ENCODE results near the gene MFSD2A.
"Not testable (repeated sequence)": the region's sequence is repeated elsewhere in the genome, so short reads cannot be mapped to it uniquely, and the experiment has no call there.

Gene MFSD2A

GRCh38 chr1:39987869-39988268 lies 32.9 kb downstream of the MFSD2A start:
- Mint-ChIP-seq H3K27ac (no peak overlapping the region), H3K27me3 (peaks cover 4% of the 10 kb centered on the region), H3K36me3 (no peaks in the 10 kb centered on the region), H3K4me3 (no peak overlapping the region), H3K9me3 (no peaks in the 10 kb centered on the region), H3K4me1 (no peaks in the 10 kb centered on the region)
- DNase-seq: no peak
- CTCF ChIA-PET: no interaction called here

GRCh38 chr1:39988618-39989343 lies 33.8 kb downstream of the MFSD2A start:
- H3K4me1 Mint-ChIP-seq: no peaks in the 10 kb centered on the region
- no peak overlapping the region for H3K4me3 Mint-ChIP-seq
- DNase-seq: no peak
- H3K27ac Mint-ChIP-seq: no peak overlapping the region
- CTCF ChIA-PET: no interaction called here
- peaks cover 4% of the 10 kb centered on the region for H3K27me3 Mint-ChIP-seq
- no peaks in the 10 kb centered on the region for H3K9me3 Mint-ChIP-seq
- H3K36me3 Mint-ChIP-seq: no peaks in the 10 kb centered on the region

- Mint-ChIP-seq H3K27ac (no peak overlapping the region), H3K9me3 (no peaks in the 10 kb centered on the region), H3K4me3 (no peak overlapping the region), H3K4me1 (no peaks in the 10 kb centered on the region), H3K36me3 (no peaks in the 10 kb centered on the region), H3K27me3 (peaks cover 4% of the 10 kb centered on the region)
- DNase-seq: no peak
- CTCF ChIA-PET: no interaction called here
Measured at GRCh38 chr1:39990428-39990827, 35.5 kb downstream of the MFSD2A start.

- Mint-ChIP-seq H3K36me3 (no peaks in the 10 kb centered on the region), H3K9me3 (no peaks in the 10 kb centered on the region), H3K4me1 (peaks cover 2% of the 10 kb centered on the region), H3K27me3 (no peaks in the 10 kb centered on the region), H3K27ac (no peak overlapping the region), H3K4me3 (no peak overlapping the region)
- no peak for DNase-seq
- CTCF ChIA-PET: interaction anchor here (1.0 to 1.3 kb wide), 2 partner anchors 18 to 40 kb away, joined by 3 to 4 read pairs; no protein-coding TSS in a partner anchor
Measured at GRCh38 chr1:39992234-39992633, 37.3 kb downstream of the MFSD2A start.

- no peak for DNase-seq
- CTCF ChIA-PET: interaction anchor here (1.3 kb wide), 1 partner anchor 39 kb away, joined by 4 read pairs; no protein-coding TSS in a partner anchor
- Mint-ChIP-seq H3K4me1 (peaks cover 2% of the 10 kb centered on the region), H3K4me3 (no peak overlapping the region), H3K27me3 (no peaks in the 10 kb centered on the region), H3K27ac (no peak overlapping the region), H3K9me3 (no peaks in the 10 kb centered on the region), H3K36me3 (no peaks in the 10 kb centered on the region)
Measured at GRCh38 chr1:39992888-39993287, 37.9 kb downstream of the MFSD2A start.

GRCh38 chr1:39995973-39996393 lies 41.0 kb downstream of the MFSD2A start:
- CTCF ChIA-PET: no interaction called here
- H3K4me3 Mint-ChIP-seq: no peak overlapping the region
- H3K36me3 Mint-ChIP-seq: no peaks in the 10 kb centered on the region
- H3K27ac Mint-ChIP-seq: no peak overlapping the region
- DNase-seq: no peak
- peaks cover 2% of the 10 kb centered on the region for H3K4me1 Mint-ChIP-seq
- no peaks in the 10 kb centered on the region for H3K9me3 Mint-ChIP-seq
- H3K27me3 Mint-ChIP-seq: no peaks in the 10 kb centered on the region

- no peak overlapping the region for H3K4me3 Mint-ChIP-seq
- H3K27ac Mint-ChIP-seq: no peak overlapping the region
- CTCF ChIA-PET: interaction anchor here (0.7 kb wide), 1 partner anchor 60 kb away, joined by 3 read pairs; no protein-coding TSS in a partner anchor
- H3K36me3 Mint-ChIP-seq: no peaks in the 10 kb centered on the region
- no peak for DNase-seq
- no peaks in the 10 kb centered on the region for H3K9me3 Mint-ChIP-seq
- no peaks in the 10 kb centered on the region for H3K27me3 Mint-ChIP-seq
- H3K4me1 Mint-ChIP-seq: peaks cover 2% of the 10 kb centered on the region
Measured at GRCh38 chr1:39996396-39997004, 41.6 kb downstream of the MFSD2A start.

- H3K27ac Mint-ChIP-seq: no peak overlapping the region
- H3K9me3 Mint-ChIP-seq: no peaks in the 10 kb centered on the region
- H3K4me1 Mint-ChIP-seq: no peaks in the 10 kb centered on the region
- H3K4me3 Mint-ChIP-seq: no peak overlapping the region
- CTCF ChIA-PET: interaction anchor here (1.0 kb wide), 1 partner anchor 31 kb away, joined by 3 read pairs; no protein-coding TSS in a partner anchor
- H3K36me3 Mint-ChIP-seq: no peaks in the 10 kb centered on the region
- no peak for DNase-seq
- H3K27me3 Mint-ChIP-seq: peaks cover 6% of the 10 kb centered on the region
Measured at GRCh38 chr1:40001456-40001855, 46.5 kb downstream of the MFSD2A start.

GRCh38 chr1:40003156-40004093 lies 48.5 kb downstream of the MFSD2A start:
- no peak for DNase-seq
- CTCF ChIA-PET: no interaction called here
- H3K9me3 Mint-ChIP-seq: no peaks in the 10 kb centered on the region
- H3K4me3 Mint-ChIP-seq: no peak overlapping the region
- no peaks in the 10 kb centered on the region for H3K36me3 Mint-ChIP-seq
- H3K4me1 Mint-ChIP-seq: no peaks in the 10 kb centered on the region
- H3K27me3 Mint-ChIP-seq: peaks cover 6% of the 10 kb centered on the region
- no peak overlapping the region for H3K27ac Mint-ChIP-seq

- no peak for DNase-seq
- H3K9me3 Mint-ChIP-seq: no peaks in the 10 kb centered on the region
- no peak overlapping the region for H3K27ac Mint-ChIP-seq
- no peak overlapping the region for H3K4me3 Mint-ChIP-seq
- H3K27me3 Mint-ChIP-seq: peaks cover 6% of the 10 kb centered on the region
- no peaks in the 10 kb centered on the region for H3K4me1 Mint-ChIP-seq
- CTCF ChIA-PET: no interaction called here
- H3K36me3 Mint-ChIP-seq: no peaks in the 10 kb centered on the region
Measured at GRCh38 chr1:40004857-40005256, 49.9 kb downstream of the MFSD2A start.

- H3K4me3 Mint-ChIP-seq, H3K9me3 Mint-ChIP-seq, DNase-seq, H3K36me3 Mint-ChIP-seq, CTCF ChIA-PET, H3K27me3 Mint-ChIP-seq, H3K27ac Mint-ChIP-seq, H3K4me1 Mint-ChIP-seq: not testable (repeated sequence)
Measured at GRCh38 chr1:40007481-40008034, 52.6 kb downstream of the MFSD2A start.

- no peak overlapping the region for H3K27ac Mint-ChIP-seq
- CTCF ChIA-PET: interaction anchor here (1.0 kb wide), 1 partner anchor 21 kb away, joined by 3 read pairs; no protein-coding TSS in a partner anchor
Measured at GRCh38 chr1:40011198-40011597, 56.3 kb downstream of the MFSD2A start.

GRCh38 chr1:40014253-40014706 lies 59.3 kb downstream of the MFSD2A start:
- no peak overlapping the region for H3K27ac Mint-ChIP-seq

More at GRCh38 chr1:40011198-40011597, 56.3 kb downstream of the MFSD2A start:
- DNase-seq: no peak
- Mint-ChIP-seq H3K4me1 (no peaks in the 10 kb centered on the region), H3K27me3 (peaks cover under 1% of the 10 kb centered on the region), H3K9me3 (peaks cover 6% of the 10 kb centered on the region), H3K4me3 (no peak overlapping the region), H3K36me3 (no peaks in the 10 kb centered on the region)

More at GRCh38 chr1:40014253-40014706, 59.3 kb downstream of the MFSD2A start:
- H3K27me3 Mint-ChIP-seq: peaks cover 13% of the 10 kb centered on the region
- H3K4me3 Mint-ChIP-seq: no peak overlapping the region
- H3K9me3 Mint-ChIP-seq: peaks cover 6% of the 10 kb centered on the region
- peaks cover 2% of the 10 kb centered on the region for H3K36me3 Mint-ChIP-seq
- peaks cover 2% of the 10 kb centered on the region for H3K4me1 Mint-ChIP-seq
- CTCF ChIA-PET: interaction anchor here (0.7 to 1.3 kb wide), 2 partner anchors 17 to 19 kb away, joined by 3 read pairs; no protein-coding TSS in a partner anchor
- DNase-seq: no peak

Data from activated naive CD4-positive, alpha-beta T cell treated with anti-CD3 and anti-CD28 coated beads, Interleukin-2, amount 10 ng/mL, durations not matched to agents 7 days and 5 days (primary cell).